Fibroblast of villous mesenchyme (primary cell): Measurements from ENCODE around the gene KCNAB1. TPM values are rescaled to one million over a fixed set of nuclear protein-coding genes. Genes with fewer than 3 reads are reported as not detected.

Experiments used
- DNase-seq: peaks from one replicate; pipeline ENCODE4 v3.0.0-alpha.2; 2010; ENCODE audit warnings: low read depth
- H3K4me3 ChIP-seq: 2 replicates; pipeline ENCODE4 v1.5.1; 2011; ENCODE audit warnings: low read depth, mild to moderate bottlenecking, low read length
- CTCF ChIP-seq: IDR thresholded peaks from 2 replicates; pipeline ENCODE4 v1.5.1; 2012; ENCODE audit warnings: low read depth, mild to moderate bottlenecking, low read length; ENCODE audit not compliant: insufficient read depth
- total RNA-seq: library from RNA; depleted of rRNA; stranded (reverse); fragments of >200 nt; gene quantifications from 2 replicates; pipeline ENCODE4 v1.2.3, GENCODE V29; 2012

The KCNAB1 gene
- total RNA-seq, 1 donor, result not detected

- no peak overlapping the region for H3K4me3 ChIP-seq
- TF ChIP-seq CTCF, result no peak
- DNase-seq, result no peak
Observed at GRCh38 chr3:156290924-156291271, 170.5 kb downstream of the KCNAB1 start.

GRCh38 chr3:156291272-156292123 is 171.1 kb downstream of the KCNAB1 start:
- TF ChIP-seq CTCF, result no peak
- DNase-seq, result no peak

GRCh38 chr3:156293566-156293965 is 173.2 kb downstream of the KCNAB1 start:
- H3K4me3 ChIP-seq, result no peak overlapping the region
- no peak for TF ChIP-seq CTCF
- DNase-seq, result no peak

More at GRCh38 chr3:156291272-156292123, 171.1 kb downstream of the KCNAB1 start:
- no peak overlapping the region for H3K4me3 ChIP-seq

GRCh38 chr3:156297582-156297981 is 177.2 kb downstream of the KCNAB1 start:
- H3K4me3 ChIP-seq, result no peak overlapping the region
- DNase-seq, result no peak
- TF ChIP-seq CTCF, result no peak

- no peak for DNase-seq
- no peak for TF ChIP-seq CTCF
- H3K4me3 ChIP-seq, result no peak overlapping the region
Observed at GRCh38 chr3:156298014-156298413, 177.6 kb downstream of the KCNAB1 start.

GRCh38 chr3:156298938-156299337 is 178.6 kb downstream of the KCNAB1 start:
- no peak for DNase-seq
- no peak for TF ChIP-seq CTCF
- no peak overlapping the region for H3K4me3 ChIP-seq

GRCh38 chr3:156299569-156299968 is 179.2 kb downstream of the KCNAB1 start:
- H3K4me3 ChIP-seq, result no peak overlapping the region
- no peak for DNase-seq
- TF ChIP-seq CTCF, result no peak
